ENCODE results near the gene BCO1. TPM values are rescaled to one million over a fixed set of nuclear protein-coding genes. Genes with fewer than 3 reads are reported as not detected.
"Not testable (repeated sequence)": the region's sequence is repeated elsewhere in the genome, so short reads cannot be mapped to it uniquely, and the experiment has no call there.

BCO1 gene
- total and polyA plus RNA-seq, 7 donors: 0.83 to 6.2 (median 3.0) TPM; not detected in 1

DNA sequence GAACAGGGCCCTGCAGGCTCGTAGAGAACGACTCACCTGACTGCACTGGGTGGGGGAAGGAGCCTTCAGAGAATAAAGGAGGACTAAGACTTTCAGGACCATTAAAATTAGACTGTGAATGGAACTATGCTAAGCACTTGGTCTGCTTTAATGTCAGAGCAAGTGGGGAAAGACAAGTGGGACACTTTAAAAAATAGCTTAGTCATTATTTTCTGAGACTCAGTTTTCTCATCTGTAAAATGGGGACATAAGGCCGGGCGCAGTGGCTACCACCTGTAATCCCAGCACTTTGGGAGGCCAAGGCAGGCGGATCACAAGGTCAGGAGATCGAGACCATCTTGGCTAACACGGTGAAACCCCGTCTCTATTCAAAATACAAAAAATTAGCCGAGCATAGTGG, 19.3 kb upstream of the BCO1 start:
- Histone ChIP-seq H3K36me3 (no peaks in the 10 kb centered on the region), H3K27ac (no peak overlapping the region), H3K4me3 (no peak overlapping the region), H3K27me3 (no peaks in the 10 kb centered on the region), H3K4me1 (peaks cover 0 to 11% (median 5%) of the 10 kb centered on the region in 4 donors), H3K9me3 (no peaks in the 10 kb centered on the region)
- TF ChIP-seq POLR2A (IDR thresholded peaks at IDR 0.05): no peak
- TF ChIP-seq POLR2AphosphoS5 (IDR thresholded peaks at IDR 0.05): no peak
- no peak for TF ChIP-seq EP300 (IDR thresholded peaks at IDR 0.05)
- TF ChIP-seq, protein P1, sequence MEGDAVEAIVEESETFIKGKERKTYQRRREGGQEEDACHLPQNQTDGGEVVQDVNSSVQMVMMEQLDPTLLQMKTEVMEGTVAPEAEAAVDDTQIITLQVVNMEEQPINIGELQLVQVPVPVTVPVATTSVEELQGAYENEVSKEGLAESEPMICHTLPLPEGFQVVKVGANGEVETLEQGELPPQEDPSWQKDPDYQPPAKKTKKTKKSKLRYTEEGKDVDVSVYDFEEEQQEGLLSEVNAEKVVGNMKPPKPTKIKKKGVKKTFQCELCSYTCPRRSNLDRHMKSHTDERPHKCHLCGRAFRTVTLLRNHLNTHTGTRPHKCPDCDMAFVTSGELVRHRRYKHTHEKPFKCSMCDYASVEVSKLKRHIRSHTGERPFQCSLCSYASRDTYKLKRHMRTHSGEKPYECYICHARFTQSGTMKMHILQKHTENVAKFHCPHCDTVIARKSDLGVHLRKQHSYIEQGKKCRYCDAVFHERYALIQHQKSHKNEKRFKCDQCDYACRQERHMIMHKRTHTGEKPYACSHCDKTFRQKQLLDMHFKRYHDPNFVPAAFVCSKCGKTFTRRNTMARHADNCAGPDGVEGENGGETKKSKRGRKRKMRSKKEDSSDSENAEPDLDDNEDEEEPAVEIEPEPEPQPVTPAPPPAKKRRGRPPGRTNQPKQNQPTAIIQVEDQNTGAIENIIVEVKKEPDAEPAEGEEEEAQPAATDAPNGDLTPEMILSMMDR (IDR thresholded peaks at IDR 0.05): no peak
- 83 to 84% methylated on average over 9 of the region's 9 CpGs for WGBS, 2 donors
- no peak for DNase-seq
- intact Hi-C loops (cut with DNase I): no loop called here

DNA sequence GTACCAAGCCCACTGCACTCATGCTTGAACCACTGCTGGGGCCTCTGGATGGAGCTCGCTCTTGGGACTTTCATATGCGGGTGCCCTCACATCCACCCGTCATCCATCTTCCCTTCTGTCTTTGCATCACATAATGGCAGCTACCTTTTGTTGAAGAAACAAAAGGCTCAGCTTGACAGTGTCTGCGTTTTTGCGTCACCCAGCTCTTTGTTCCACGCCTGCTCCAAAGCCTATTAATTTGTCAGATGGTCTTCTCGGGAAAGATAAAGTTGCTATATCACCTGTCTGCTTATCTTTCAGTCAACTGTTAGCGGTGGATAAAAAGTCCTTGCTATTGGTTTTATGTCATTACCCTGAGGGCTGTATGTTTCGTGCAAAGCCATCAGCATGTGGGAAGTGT, 18.1 kb upstream of the BCO1 start:
- DNase-seq: no peak
- Histone ChIP-seq H3K4me1 (peaks cover 0 to 11% (median 5%) of the 10 kb centered on the region in 4 donors), H3K36me3 (no peaks in the 10 kb centered on the region), H3K4me3 (no peak overlapping the region), H3K27ac (no peak overlapping the region), H3K27me3 (no peaks in the 10 kb centered on the region), H3K9me3 (no peaks in the 10 kb centered on the region)
- intact Hi-C loops (cut with DNase I): no loop called here
- 63 to 72% methylated on average over 9 of the region's 9 CpGs for WGBS, 2 donors
- TF ChIP-seq EP300 (IDR thresholded peaks at IDR 0.05): no peak

DNA sequence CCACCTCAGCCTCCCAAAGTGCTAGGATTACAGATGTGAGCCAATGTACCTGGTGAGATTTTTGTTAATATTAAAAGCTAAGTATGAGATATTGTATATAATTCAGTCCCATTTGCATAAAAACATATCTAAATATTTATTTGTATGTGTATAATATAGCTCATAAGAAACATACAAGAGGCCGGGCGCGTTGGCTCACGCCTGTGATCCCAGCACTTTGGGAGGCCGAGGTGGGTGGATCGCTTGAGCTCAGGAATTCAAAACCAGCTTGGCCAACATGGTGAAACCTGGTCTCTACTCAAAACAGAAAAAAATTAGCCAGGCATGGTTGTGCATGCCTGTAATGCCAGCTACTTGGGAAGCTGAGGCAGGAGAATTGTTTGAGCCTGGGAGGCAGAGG, 16.8 kb upstream of the BCO1 start:
- Histone ChIP-seq H3K4me1 (peaks cover 0 to 11% (median 5%) of the 10 kb centered on the region in 4 donors), H3K36me3 (no peaks in the 10 kb centered on the region), H3K9me3 (no peaks in the 10 kb centered on the region), H3K4me3 (no peak overlapping the region), H3K27ac (no peak overlapping the region), H3K27me3 (no peaks in the 10 kb centered on the region)
- no peak for DNase-seq
- WGBS, 2 donors: 78 to 89% methylated on average over 6 of the region's 6 CpGs
- TF ChIP-seq EP300 (IDR thresholded peaks at IDR 0.05) (no peak), POLR2A (IDR thresholded peaks at IDR 0.05) (no peak), POLR2AphosphoS5 (IDR thresholded peaks at IDR 0.05) (no peak)
- TF ChIP-seq, protein P1 (IDR thresholded peaks at IDR 0.05): no peak
- intact Hi-C loops (cut with DNase I): no loop called here

DNA sequence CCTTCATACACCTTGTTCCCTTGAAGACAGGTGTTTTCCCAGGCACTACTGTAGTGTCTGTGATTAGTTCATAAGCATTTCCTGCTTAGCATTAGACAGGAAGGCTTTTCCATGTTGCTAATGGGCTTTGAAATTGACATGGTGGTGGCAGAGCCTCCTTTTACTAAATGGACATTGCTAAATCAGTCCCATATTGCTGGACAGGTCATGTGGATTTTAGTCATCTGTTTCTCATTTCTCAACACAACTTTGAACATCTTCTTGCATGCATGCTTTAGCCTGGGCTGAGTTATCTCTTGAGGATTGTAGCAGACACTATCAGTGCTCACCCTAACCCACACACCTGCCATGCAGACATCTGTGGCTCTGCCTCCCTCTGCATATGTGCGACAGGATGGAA, 13.7 kb upstream of the BCO1 start:
- intact Hi-C loops (cut with DNase I): no loop called here
- H3K4me1 ChIP-seq: peaks cover 0 to 11% (median 5%) of the 10 kb centered on the region in 4 donors
- H3K36me3 ChIP-seq: no peaks in the 10 kb centered on the region
- H3K9me3 ChIP-seq: no peaks in the 10 kb centered on the region
- no peaks in the 10 kb centered on the region for H3K27me3 ChIP-seq
- DNase-seq: no peak
- H3K27ac ChIP-seq: no peak overlapping the region
- H3K4me3 ChIP-seq: no peak overlapping the region
- no peak for TF ChIP-seq POLR2AphosphoS5 (IDR thresholded peaks at IDR 0.05)
- TF ChIP-seq, protein P1 (IDR thresholded peaks at IDR 0.05): no peak
- TF ChIP-seq POLR2A (IDR thresholded peaks at IDR 0.05): no peak
- TF ChIP-seq EP300 (IDR thresholded peaks at IDR 0.05): no peak
- 79 to 85% methylated on average over 1 of the region's 1 CpG for WGBS, 2 donors

DNA sequence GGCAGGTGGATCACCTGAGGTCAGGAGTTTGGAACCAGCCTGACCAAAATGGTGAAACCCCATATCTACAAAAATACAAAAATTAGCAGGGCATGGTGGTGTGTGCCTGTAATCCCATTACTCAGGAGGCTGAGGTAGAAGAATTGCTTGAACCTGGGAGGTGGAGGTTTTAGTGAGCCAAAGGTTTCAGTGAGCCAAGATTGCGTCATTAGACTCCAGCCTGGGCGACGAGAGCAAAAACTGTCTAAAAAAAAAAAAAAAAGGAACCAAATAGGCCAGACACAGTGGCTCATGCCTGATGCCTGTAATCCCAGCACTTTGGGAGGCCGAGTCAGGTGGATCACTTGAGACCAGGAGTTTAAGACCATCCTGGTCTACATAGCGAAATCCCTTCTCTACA, 12.8 kb upstream of the BCO1 start:
- peaks cover 0 to 11% (median 5%) of the 10 kb centered on the region in 4 donors for H3K4me1 ChIP-seq
- intact Hi-C loops (cut with DNase I); DNase-seq; H3K4me3 ChIP-seq; H3K9me3 ChIP-seq; H3K27ac ChIP-seq; H3K27me3 ChIP-seq; H3K36me3 ChIP-seq: not testable (repeated sequence)
- 82 to 91% methylated on average over 5 of the region's 5 CpGs for whole genome bisulfite sequencing, 2 donors

DNA sequence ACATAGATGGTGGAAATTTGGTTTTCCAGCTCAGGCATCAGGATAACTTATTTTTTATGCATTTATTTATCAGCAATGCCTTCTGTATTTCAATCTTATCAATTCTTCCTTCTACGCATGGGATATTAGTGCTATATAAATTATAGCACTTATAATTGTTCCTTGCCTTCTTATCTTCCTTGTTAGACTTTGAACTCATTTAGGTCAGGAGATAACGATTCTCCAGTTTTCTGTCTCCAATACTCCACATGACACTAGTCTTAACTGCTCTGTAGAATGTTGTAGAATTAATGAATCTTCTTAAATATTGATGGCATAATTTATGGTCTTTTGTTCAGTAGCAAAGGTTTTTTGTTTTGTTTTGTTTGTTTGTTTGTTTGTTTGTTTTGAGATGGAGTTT, 10.7 kb upstream of the BCO1 start:
- H3K4me3 ChIP-seq: no peak overlapping the region
- no peaks in the 10 kb centered on the region for H3K27me3 ChIP-seq
- H3K9me3 ChIP-seq: no peaks in the 10 kb centered on the region
- 14 to 65% methylated on average over 2 of the region's 2 CpGs for WGBS, 2 donors
- TF ChIP-seq EP300 (IDR thresholded peaks at IDR 0.05) (no peak), POLR2A (IDR thresholded peaks at IDR 0.05) (no peak), POLR2AphosphoS5 (IDR thresholded peaks at IDR 0.05) (no peak)
- TF ChIP-seq, protein P1 (IDR thresholded peaks at IDR 0.05): no peak
- no peaks in the 10 kb centered on the region for H3K36me3 ChIP-seq
- no peak overlapping the region for H3K27ac ChIP-seq
- no peak for DNase-seq
- peaks cover 0 to 11% (median 5%) of the 10 kb centered on the region in 4 donors for H3K4me1 ChIP-seq
- intact Hi-C loops (cut with DNase I): no loop called here

All from sigmoid colon (tissue), 7 donors.